H1 (cell line): Measurements from ENCODE around the gene ALOX5AP.

Experiments
- ATF3 ChIP-seq: IDR thresholded peaks from 2 replicates; pipeline ENCODE4 v1.6.1; 2011; ENCODE audit warnings: low read depth, mild to moderate bottlenecking, low read length; ENCODE audit not compliant: insufficient read depth
- CHD2 ChIP-seq: IDR thresholded peaks from 2 replicates; pipeline ENCODE4 v1.6.1; 2012; ENCODE audit warnings: low read length, improper control_type of control experiment
- CREB1 ChIP-seq: IDR thresholded peaks from 2 replicates; pipeline ENCODE4 v1.6.1; 2012; ENCODE audit warnings: inconsistent platforms
- CTCF ChIP-seq, 3 experiments: IDR thresholded peaks; 1 replicate in 2 of 3; 2 replicates in 1 of 3; pipeline versions ENCODE4 v1.5.1 to v1.6.1; 2011; ENCODE audit warnings: low read length in 3 of 3, mild to moderate bottlenecking in 3 of 3, inconsistent platforms in 2 of 3, low read depth in 1 of 3, moderate library complexity in 1 of 3; ENCODE audit not compliant: insufficient read depth in 1 of 3; ENCODE audit errors: control extremely low read depth in 1 of 3
- E2F6 ChIP-seq: IDR thresholded peaks from 2 replicates; pipeline ENCODE4 v1.6.1; 2012; ENCODE audit warnings: inconsistent platforms
- JUND ChIP-seq: IDR thresholded peaks from 2 replicates; pipeline ENCODE4 v1.6.1; 2011; ENCODE audit warnings: mild to moderate bottlenecking, improper control_type of control experiment, low read length
- POLR2AphosphoS5 ChIP-seq: IDR thresholded peaks from 2 replicates; pipeline ENCODE4 v1.6.1; 2011; ENCODE audit warnings: low read depth, low read length
- RAD21 ChIP-seq, 2 experiments: IDR thresholded peaks in 1 of 2; conservative IDR thresholded peaks in 1 of 2; 2 replicates each; pipeline ENCODE4 v1.6.1; 2011; ENCODE audit warnings: low read depth in 2 of 2, low read length in 2 of 2, improper control_type of control experiment in 1 of 2, inconsistent platforms in 1 of 2, mild to moderate bottlenecking in 1 of 2, moderate library complexity in 1 of 2
- RFX5 ChIP-seq: IDR thresholded peaks from 2 replicates; pipeline ENCODE4 v1.6.1; 2011; ENCODE audit warnings: low read depth, low read length, improper control_type of control experiment, borderline replicate concordance
- TCF12 ChIP-seq: IDR thresholded peaks from 2 replicates; pipeline ENCODE4 v1.6.1; 2011; ENCODE audit warnings: low read depth, mild to moderate bottlenecking, low read length

- no peak for TF ChIP-seq CHD2
- TF ChIP-seq CTCF (IDR thresholded peaks at IDR 0.05; ENCODE audit: control extremely low read depth in 1 of 3, insufficient read depth in 1 of 3, low read depth in 1 of 3, low read length in 3 of 3), result no peak
- TF ChIP-seq RAD21 (IDR thresholded peaks at IDR 0.05 in 1 of 2, conservative IDR thresholded peaks at IDR 0.05 in 1 of 2; ENCODE audit: low read depth in 2 of 2, low read length in 2 of 2), result no peak
- no peak for TF ChIP-seq ATF3
- no peak for TF ChIP-seq E2F6
- no peak for TF ChIP-seq POLR2AphosphoS5
- no peak for TF ChIP-seq CREB1
- TF ChIP-seq RFX5, result no peak
- no peak for TF ChIP-seq TCF12
- no peak for TF ChIP-seq JUND
Observed at GRCh38 chr13:30734439-30734838, 904 bp upstream of the ALOX5AP start.
